KMS-11 (cell line): ENCODE results near the gene CDC42BPA.

Experiments used
- H2AFZ ChIP-seq: fragments of 200-600 bp; sonication (generic); 2 replicates; pipeline ENCODE4 v1.6.1; 2016; ENCODE audit warnings: antibody characterized with exemption, mixed run types, low read depth
- H3K27ac ChIP-seq: fragments of 200-600 bp; sonication (generic); 2 replicates; pipeline ENCODE4 v1.6.1; 2016; ENCODE audit warnings: mild to moderate bottlenecking, mixed run types
- H3K27me3 ChIP-seq: fragments of 200-600 bp; sonication (generic); 2 replicates; pipeline ENCODE4 v1.6.1; 2017; ENCODE audit warnings: mild to moderate bottlenecking, low read depth, mixed run types, moderate library complexity; ENCODE audit not compliant: insufficient read depth
- H3K36me3 ChIP-seq: fragments of 200-600 bp; sonication (generic); 2 replicates; pipeline ENCODE4 v1.6.1; 2017; ENCODE audit warnings: mild to moderate bottlenecking, mixed run types; ENCODE audit not compliant: insufficient read depth
- H3K4me1 ChIP-seq: fragments of 200-600 bp; sonication (generic); 2 replicates; pipeline ENCODE4 v1.6.1; 2016; ENCODE audit warnings: mild to moderate bottlenecking, low read depth, mixed run types; ENCODE audit not compliant: poor library complexity, severe bottlenecking
- H3K4me2 ChIP-seq: fragments of 200-600 bp; sonication (generic); 2 replicates; pipeline ENCODE4 v1.7.0; 2016; ENCODE audit warnings: mild to moderate bottlenecking, mixed run types
- H3K4me3 ChIP-seq: fragments of 200-600 bp; sonication (generic); IDR thresholded peaks from 2 replicates; pipeline ENCODE4 v1.6.1; 2017; ENCODE audit warnings: low read depth, low read length, mixed read lengths; ENCODE audit not compliant: insufficient read depth
- H3K79me2 ChIP-seq: fragments of 200-600 bp; sonication (generic); 2 replicates; pipeline ENCODE4 v1.6.1; 2016; ENCODE audit warnings: low read depth, mixed run types; ENCODE audit not compliant: insufficient read depth
- H3K9ac ChIP-seq: fragments of 200-600 bp; sonication (generic); 2 replicates; pipeline ENCODE4 v1.6.1; 2016; ENCODE audit warnings: mild to moderate bottlenecking, mixed run types
- H4K20me1 ChIP-seq: fragments of 200-600 bp; sonication (generic); 2 replicates; pipeline ENCODE4 v1.6.1; 2016; ENCODE audit warnings: mild to moderate bottlenecking, mixed run types; ENCODE audit not compliant: insufficient read depth
- TF ChIP-seq, protein P1 (sequence below): fragments of 200-600 bp; sonication (generic); conservative IDR thresholded peaks from 2 replicates; pipeline ENCODE4 v1.6.1; 2017; ENCODE audit warnings: low read depth, mild to moderate bottlenecking, antibody characterized with exemption, low read length, moderate library complexity, mixed read lengths

CDC42BPA gene

DNA sequence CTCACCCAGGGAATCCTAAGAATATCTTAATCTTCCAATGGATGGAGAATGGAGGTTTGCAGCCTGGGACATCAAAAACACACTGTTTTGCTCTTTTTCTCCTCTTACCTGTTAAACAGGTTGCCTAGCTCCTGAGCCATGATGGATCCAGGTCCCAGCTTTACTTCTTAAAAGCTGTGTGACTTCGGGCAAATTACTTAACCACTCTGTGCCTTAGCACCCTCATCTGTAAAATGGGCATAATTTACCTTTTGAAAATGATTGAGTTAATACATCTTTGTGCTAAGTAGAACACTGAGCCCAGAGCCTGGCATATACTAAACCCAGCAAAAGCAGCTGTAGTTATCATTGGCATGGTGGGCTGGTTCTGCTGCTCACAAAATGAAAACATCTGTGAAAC lies 368.0 kb downstream of the CDC42BPA start:
- Histone ChIP-seq H3K4me2 (no peak overlapping the region), H3K27ac (no peak overlapping the region), H3K9ac (no peak overlapping the region), H2AFZ (no peak overlapping the region), H3K4me1 (peaks cover 11% of the 10 kb centered on the region), H3K4me3 (no peak overlapping the region), H4K20me1 (no peaks in the 10 kb centered on the region), H3K79me2 (peaks cover 66% of the 10 kb centered on the region; the same call in 1 of the 2 replicates), H3K36me3 (no peaks in the 10 kb centered on the region), H3K27me3 (no peaks in the 10 kb centered on the region)
- TF ChIP-seq, protein P1, sequence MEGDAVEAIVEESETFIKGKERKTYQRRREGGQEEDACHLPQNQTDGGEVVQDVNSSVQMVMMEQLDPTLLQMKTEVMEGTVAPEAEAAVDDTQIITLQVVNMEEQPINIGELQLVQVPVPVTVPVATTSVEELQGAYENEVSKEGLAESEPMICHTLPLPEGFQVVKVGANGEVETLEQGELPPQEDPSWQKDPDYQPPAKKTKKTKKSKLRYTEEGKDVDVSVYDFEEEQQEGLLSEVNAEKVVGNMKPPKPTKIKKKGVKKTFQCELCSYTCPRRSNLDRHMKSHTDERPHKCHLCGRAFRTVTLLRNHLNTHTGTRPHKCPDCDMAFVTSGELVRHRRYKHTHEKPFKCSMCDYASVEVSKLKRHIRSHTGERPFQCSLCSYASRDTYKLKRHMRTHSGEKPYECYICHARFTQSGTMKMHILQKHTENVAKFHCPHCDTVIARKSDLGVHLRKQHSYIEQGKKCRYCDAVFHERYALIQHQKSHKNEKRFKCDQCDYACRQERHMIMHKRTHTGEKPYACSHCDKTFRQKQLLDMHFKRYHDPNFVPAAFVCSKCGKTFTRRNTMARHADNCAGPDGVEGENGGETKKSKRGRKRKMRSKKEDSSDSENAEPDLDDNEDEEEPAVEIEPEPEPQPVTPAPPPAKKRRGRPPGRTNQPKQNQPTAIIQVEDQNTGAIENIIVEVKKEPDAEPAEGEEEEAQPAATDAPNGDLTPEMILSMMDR, result no peak

DNA sequence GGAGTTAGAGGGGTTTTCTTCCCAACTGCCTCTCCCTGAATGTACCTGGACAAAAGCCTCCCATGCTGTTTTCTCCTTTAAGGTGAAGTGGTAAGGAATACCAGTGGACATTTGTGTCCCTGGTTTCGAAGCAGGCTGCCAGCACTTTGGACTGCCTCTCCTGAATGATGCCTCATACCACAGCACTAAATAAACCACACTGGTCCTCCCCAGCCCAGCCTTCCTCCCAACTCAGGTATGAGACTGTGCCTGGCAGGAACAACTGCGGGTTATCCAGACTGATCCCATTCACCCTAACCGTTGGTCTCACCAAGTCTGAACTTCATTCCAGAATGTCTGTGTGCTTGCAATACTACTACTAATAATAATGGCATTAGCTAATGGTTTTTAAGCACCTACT lies 368.9 kb downstream of the CDC42BPA start:
- Histone ChIP-seq H3K4me1 (peaks cover 11% of the 10 kb centered on the region), H3K4me3 (no peak overlapping the region), H4K20me1 (no peaks in the 10 kb centered on the region), H3K9ac (no peak overlapping the region), H3K27me3 (no peaks in the 10 kb centered on the region), H3K36me3 (no peaks in the 10 kb centered on the region), H3K4me2 (no peak overlapping the region), H3K27ac (no peak overlapping the region), H3K79me2 (peaks cover 66% of the 10 kb centered on the region; the same call in 1 of the 2 replicates), H2AFZ (no peak overlapping the region)
- TF ChIP-seq, protein P1, result no peak

DNA sequence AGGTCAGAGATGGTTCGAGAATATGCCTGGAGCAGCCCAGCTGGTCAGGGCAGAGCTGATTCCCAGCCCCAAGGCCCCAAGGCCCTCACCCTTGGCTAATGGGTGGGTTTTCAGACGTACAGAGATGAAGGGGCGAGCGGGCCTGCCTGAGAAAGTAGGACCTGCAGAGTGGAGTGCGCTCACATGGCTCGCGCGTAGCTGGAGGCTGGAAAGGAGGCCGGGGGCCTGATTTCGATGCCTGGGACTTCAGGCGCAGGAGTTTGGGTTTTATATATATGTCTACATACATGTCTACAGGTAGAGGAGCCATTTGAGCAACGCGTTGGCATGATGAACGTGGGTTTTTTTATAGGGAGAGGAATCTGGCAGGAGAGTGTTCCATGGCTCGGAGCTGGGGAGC lies 369.3 kb downstream of the CDC42BPA start:
- Histone ChIP-seq H3K79me2 (peaks cover 64% of the 10 kb centered on the region; the same call in 1 of the 2 replicates), H3K4me3 (no peak overlapping the region), H3K9ac (no peak overlapping the region), H2AFZ (no peak overlapping the region), H3K36me3 (no peaks in the 10 kb centered on the region), H4K20me1 (no peaks in the 10 kb centered on the region), H3K27ac (no peak overlapping the region), H3K4me2 (no peak overlapping the region), H3K27me3 (no peaks in the 10 kb centered on the region), H3K4me1 (peaks cover 11% of the 10 kb centered on the region)
- TF ChIP-seq, protein P1, result no peak

DNA sequence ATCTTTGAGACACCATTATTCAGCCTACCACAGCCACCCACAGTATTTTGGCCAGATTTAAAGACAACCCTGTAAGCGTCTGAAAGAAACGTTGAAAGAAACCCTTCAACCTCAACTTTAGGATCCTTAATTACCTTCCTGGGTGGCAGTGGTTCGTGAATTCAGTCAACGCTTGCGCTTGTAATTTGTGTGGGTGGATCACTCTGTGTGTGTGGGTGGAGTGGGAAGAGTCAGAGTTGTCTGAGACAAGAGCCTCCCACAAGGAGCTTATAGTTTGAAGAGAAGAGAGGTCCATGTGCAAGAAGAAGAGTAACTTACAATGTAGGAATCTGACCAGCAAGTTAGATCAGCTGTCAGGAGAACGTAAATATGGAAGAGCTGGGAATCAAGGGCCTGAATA lies 369.8 kb downstream of the CDC42BPA start:
- H3K4me3 ChIP-seq, result no peak overlapping the region
- peaks cover 11% of the 10 kb centered on the region for H3K4me1 ChIP-seq
- H3K4me2 ChIP-seq, result no peak overlapping the region
- H3K36me3 ChIP-seq, result no peaks in the 10 kb centered on the region
- TF ChIP-seq, protein P1, result no peak
- no peaks in the 10 kb centered on the region for H3K27me3 ChIP-seq
- no peak overlapping the region for H2AFZ ChIP-seq
- no peaks in the 10 kb centered on the region for H4K20me1 ChIP-seq
- H3K27ac ChIP-seq, result no peak overlapping the region
- H3K9ac ChIP-seq, result no peak overlapping the region
- H3K79me2 ChIP-seq, result peaks cover 67% of the 10 kb centered on the region; the same call in 1 of the 2 replicates
